Measurements from ENCODE around the gene ANKRD27.

DNA sequence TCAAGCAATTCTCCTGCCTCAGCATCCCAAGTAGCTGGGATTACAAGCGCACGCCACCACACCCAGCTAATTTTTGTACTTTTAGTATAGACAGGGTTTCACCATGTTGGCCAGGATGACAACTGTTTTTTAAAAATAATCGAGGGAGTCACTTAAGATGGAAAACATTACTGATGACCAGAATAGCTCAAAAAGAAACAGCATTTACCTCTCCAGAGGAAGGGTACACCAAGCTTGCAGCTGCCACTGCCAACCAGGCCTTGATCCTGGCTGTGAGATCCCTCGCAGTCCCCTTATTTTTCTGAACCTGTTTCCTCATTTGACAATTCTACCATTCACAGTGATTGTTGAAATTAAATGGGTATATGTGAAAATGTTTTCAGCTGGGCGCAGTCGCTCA is 79.5 kb downstream of the ANKRD27 start:
- TF ChIP-seq POLR2A (IDR thresholded peaks at IDR 0.05) (no peak), CTCF (IDR thresholded peaks at IDR 0.05) (no peak), EP300 (IDR thresholded peaks at IDR 0.05) (no peak), POLR2AphosphoS5 (IDR thresholded peaks at IDR 0.05) (no peak)

Measured in suprapubic skin (tissue), 4 donors.